HL-60 (cell line): ENCODE measurements around the gene ECE2.

ENCODE experiments used
- DNase-seq, 2 experiments: peaks; one replicate each; pipeline ENCODE4 v3.0.0-alpha.2; 2010 to 2020; ENCODE audit warnings: low read depth in 1 of 2, low spot score in 1 of 2
- H3K27ac ChIP-seq: fragments of 250-450 bp; sonication (Bioruptor Pico); replicated peaks from 2 replicates; pipeline ENCODE4 v1.5.1; 2020; ENCODE audit warnings: mild to moderate bottlenecking, moderate library complexity
- H3K27me3 ChIP-seq: fragments of 250-450 bp; sonication (Bioruptor Pico); 2 replicates; pipeline ENCODE4 v1.5.1; 2021; ENCODE audit warnings: mild to moderate bottlenecking, moderate library complexity; ENCODE audit not compliant: insufficient read depth, poor library complexity, severe bottlenecking
- H3K4me3 ChIP-seq: replicated peaks from 2 replicates; pipeline ENCODE4 v1.5.1; 2011; ENCODE audit warnings: mild to moderate bottlenecking, control low read depth, low read length; ENCODE audit not compliant: insufficient read depth
- GABPA ChIP-seq: IDR thresholded peaks from 2 replicates; pipeline ENCODE4 v1.6.1; 2012; ENCODE audit warnings: low read depth
- POLR2AphosphoS5 ChIP-seq: IDR thresholded peaks from 2 replicates; pipeline ENCODE4 v1.6.1; 2012; ENCODE audit warnings: low read depth
- REST ChIP-seq: IDR thresholded peaks from 2 replicates; pipeline ENCODE4 v1.6.1; 2012; ENCODE audit warnings: low read depth; ENCODE audit not compliant: insufficient replicate concordance
- SPI1 ChIP-seq: IDR thresholded peaks from 2 replicates; pipeline ENCODE4 v1.6.1; 2012; ENCODE audit warnings: low read depth, mild to moderate bottlenecking, borderline replicate concordance
- TF ChIP-seq, protein P1 (sequence below): IDR thresholded peaks from one replicate; pipeline ENCODE4 v1.5.1; 2011; ENCODE audit warnings: low read length, control low read depth, inconsistent platforms; ENCODE audit not compliant: insufficient read depth

Gene ECE2

GRCh38 chr3:184275381-184275701 is 481 bp upstream of the ECE2 start:
- TF ChIP-seq POLR2AphosphoS5 = no peak
- no peak for TF ChIP-seq REST
- TF ChIP-seq GABPA = no peak
- Histone ChIP-seq H3K4me3 (no peak overlapping the region), H3K27ac (no peak overlapping the region), H3K27me3 (peaks cover 17% of the 10 kb centered on the region)
- DNase-seq = no peak

GRCh38 chr3:184277366-184277765 is 1.5 kb downstream of the ECE2 start:
- Histone ChIP-seq H3K27ac (no peak overlapping the region), H3K4me3 (no peak overlapping the region), H3K27me3 (peaks cover 17% of the 10 kb centered on the region)
- no peak for DNase-seq
- TF ChIP-seq SPI1 = peak; percentile 76
- TF ChIP-seq, protein P1, sequence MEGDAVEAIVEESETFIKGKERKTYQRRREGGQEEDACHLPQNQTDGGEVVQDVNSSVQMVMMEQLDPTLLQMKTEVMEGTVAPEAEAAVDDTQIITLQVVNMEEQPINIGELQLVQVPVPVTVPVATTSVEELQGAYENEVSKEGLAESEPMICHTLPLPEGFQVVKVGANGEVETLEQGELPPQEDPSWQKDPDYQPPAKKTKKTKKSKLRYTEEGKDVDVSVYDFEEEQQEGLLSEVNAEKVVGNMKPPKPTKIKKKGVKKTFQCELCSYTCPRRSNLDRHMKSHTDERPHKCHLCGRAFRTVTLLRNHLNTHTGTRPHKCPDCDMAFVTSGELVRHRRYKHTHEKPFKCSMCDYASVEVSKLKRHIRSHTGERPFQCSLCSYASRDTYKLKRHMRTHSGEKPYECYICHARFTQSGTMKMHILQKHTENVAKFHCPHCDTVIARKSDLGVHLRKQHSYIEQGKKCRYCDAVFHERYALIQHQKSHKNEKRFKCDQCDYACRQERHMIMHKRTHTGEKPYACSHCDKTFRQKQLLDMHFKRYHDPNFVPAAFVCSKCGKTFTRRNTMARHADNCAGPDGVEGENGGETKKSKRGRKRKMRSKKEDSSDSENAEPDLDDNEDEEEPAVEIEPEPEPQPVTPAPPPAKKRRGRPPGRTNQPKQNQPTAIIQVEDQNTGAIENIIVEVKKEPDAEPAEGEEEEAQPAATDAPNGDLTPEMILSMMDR = no peak

GRCh38 chr3:184282941-184283340 is 7.1 kb downstream of the ECE2 start:
- TF ChIP-seq GABPA (no peak), SPI1 (no peak), POLR2AphosphoS5 (no peak), REST (no peak)
- TF ChIP-seq, protein P1 = no peak
- no peak overlapping the region for H3K4me3 ChIP-seq
- no peak overlapping the region for H3K27ac ChIP-seq
- no peak for DNase-seq
- peaks cover 5% of the 10 kb centered on the region for H3K27me3 ChIP-seq

GRCh38 chr3:184283681-184284080 is 7.9 kb downstream of the ECE2 start:
- H3K27me3 ChIP-seq = peaks cover 5% of the 10 kb centered on the region
- DNase-seq = no peak
- H3K4me3 ChIP-seq = no peak overlapping the region
- TF ChIP-seq REST (no peak), POLR2AphosphoS5 (no peak), GABPA (no peak), SPI1 (no peak)
- TF ChIP-seq, protein P1 = no peak
- H3K27ac ChIP-seq = no peak overlapping the region
